Measurements from ENCODE around the gene CFD.

DNA sequence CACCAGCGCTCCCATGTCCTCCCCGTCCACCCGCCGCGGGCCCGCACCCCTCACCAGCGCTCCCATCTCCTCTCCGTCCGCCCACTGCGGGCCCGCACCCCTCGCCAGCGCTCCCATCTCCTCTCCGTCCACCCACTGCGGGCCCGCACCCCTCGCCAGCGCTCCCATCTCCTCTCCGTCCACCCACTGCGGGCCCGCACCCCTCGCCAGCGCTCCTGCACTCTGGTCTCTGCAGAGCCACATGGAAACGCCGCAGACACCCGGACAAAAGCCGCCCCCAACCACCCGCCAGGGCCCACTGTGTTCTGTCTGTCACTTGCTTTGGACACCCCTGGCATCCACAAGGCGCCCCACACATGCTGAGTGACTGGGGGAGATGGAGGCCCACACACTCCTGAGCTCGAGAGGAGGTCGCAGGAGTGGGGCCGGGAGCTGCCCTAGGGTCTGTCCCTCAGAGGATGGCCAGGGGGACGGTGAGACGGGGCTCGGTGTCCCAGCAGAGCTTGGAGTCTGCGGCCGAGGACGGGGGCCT, 7.4 kb downstream of the CFD start:
- TF ChIP-seq, protein P1, sequence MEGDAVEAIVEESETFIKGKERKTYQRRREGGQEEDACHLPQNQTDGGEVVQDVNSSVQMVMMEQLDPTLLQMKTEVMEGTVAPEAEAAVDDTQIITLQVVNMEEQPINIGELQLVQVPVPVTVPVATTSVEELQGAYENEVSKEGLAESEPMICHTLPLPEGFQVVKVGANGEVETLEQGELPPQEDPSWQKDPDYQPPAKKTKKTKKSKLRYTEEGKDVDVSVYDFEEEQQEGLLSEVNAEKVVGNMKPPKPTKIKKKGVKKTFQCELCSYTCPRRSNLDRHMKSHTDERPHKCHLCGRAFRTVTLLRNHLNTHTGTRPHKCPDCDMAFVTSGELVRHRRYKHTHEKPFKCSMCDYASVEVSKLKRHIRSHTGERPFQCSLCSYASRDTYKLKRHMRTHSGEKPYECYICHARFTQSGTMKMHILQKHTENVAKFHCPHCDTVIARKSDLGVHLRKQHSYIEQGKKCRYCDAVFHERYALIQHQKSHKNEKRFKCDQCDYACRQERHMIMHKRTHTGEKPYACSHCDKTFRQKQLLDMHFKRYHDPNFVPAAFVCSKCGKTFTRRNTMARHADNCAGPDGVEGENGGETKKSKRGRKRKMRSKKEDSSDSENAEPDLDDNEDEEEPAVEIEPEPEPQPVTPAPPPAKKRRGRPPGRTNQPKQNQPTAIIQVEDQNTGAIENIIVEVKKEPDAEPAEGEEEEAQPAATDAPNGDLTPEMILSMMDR (IDR thresholded peaks at IDR 0.05) = no peak
- no peak for TF ChIP-seq POLR2A (IDR thresholded peaks at IDR 0.05)

Data from body of pancreas (tissue), 4 donors.